BLaER1 treated with 17β-estradiol and CSF1 and Interleukin-3, amounts not matched to agents 10 nM and 100 nM (cell line): Measurements from ENCODE around the gene PAX3.

ENCODE experiments used
- H3K27ac ChIP-seq, 11 experiments: shearing (Covaris generic); formaldehyde crosslinking; 2 replicates each; pipeline ENCODE4 v1.8.1; 2022
- H3K27me3 ChIP-seq, 11 experiments: shearing (Covaris generic); formaldehyde crosslinking; 2 replicates each; pipeline ENCODE4 v1.8.1; 2022
- H3K36me3 ChIP-seq, 11 experiments: shearing (Covaris generic); formaldehyde crosslinking; 2 replicates each; pipeline ENCODE4 v1.8.1; 2022
- H3K4me1 ChIP-seq, 10 experiments: shearing (Covaris generic); formaldehyde crosslinking; 2 replicates each; pipeline ENCODE4 v1.8.1; 2022
- H3K4me2 ChIP-seq, 11 experiments: shearing (Covaris generic); formaldehyde crosslinking; 2 replicates each; pipeline ENCODE4 v1.8.1; 2022
- H3K4me3 ChIP-seq, 10 experiments: shearing (Covaris generic); formaldehyde crosslinking; 2 replicates each; pipeline ENCODE4 v1.8.1; 2022
- H3K9ac ChIP-seq, 11 experiments: shearing (Covaris generic); formaldehyde crosslinking; 2 replicates each; pipeline ENCODE4 v1.8.1; 2022
- H3K9me3 ChIP-seq, 11 experiments: shearing (Covaris generic); formaldehyde crosslinking; replicated peaks in 1 of 11; 2 replicates each; pipeline ENCODE4 v1.8.1; 2022
- H4K20me1 ChIP-seq, 11 experiments: shearing (Covaris generic); formaldehyde crosslinking; 2 replicates each; pipeline ENCODE4 v1.8.1; 2022
- Cebpa-rat ChIP-seq, 11 experiments: shearing (Covaris generic); IDR thresholded peaks; 2 replicates each; pipeline ENCODE4 v1.8.1; 2022

Gene PAX3

DNA sequence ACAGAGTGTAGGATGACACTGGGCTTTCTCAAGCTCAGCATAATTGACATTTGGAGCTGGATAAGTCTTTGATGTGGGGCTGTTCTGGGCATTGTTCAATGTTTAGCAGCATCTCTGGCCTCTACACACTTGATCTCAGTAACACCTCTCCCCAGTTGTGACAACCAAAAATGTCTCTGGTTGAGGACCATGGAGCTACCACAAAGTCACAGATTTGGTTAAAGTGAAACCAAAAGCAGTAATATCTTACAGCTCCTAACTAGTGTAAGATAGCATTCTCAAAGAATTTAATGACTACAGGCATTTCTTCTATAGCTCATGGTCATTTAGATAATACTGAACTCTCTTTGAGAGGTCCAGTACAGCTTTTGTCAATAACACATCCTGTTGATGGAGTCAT lies 23.4 kb upstream of the PAX3 start:
- Histone ChIP-seq H3K4me2 (peak overlapping the region in 8 of 11 experiments; percentile 30 to 99 (median 93); a peak in 17 of 22 replicates), H3K27me3 (peaks cover 0 to 19% (median 0%) of the 10 kb centered on the region in 11 experiments; a peak in 7 of 22 replicates), H3K27ac (peak overlapping the region in 2 of 11 experiments; percentile 0 to 96; a peak in 2 of 22 replicates), H3K9me3 (no peaks in the 10 kb centered on the region), H3K9ac (no peak overlapping the region), H3K4me1 (peaks cover 20 to 40% (median 30%) of the 10 kb centered on the region in 10 experiments), H3K36me3 (no peaks in the 10 kb centered on the region), H3K4me3 (no peak overlapping the region), H4K20me1 (peaks cover 0 to 5% (median 0%) of the 10 kb centered on the region in 11 experiments; a peak in 4 of 22 replicates)
- no peak for TF ChIP-seq Cebpa-rat (IDR thresholded peaks at IDR 0.05)

- Histone ChIP-seq H3K27ac (peak overlapping the region; percentile 45 to 96 (median 89); a peak in 21 of 22 replicates), H3K4me1 (peaks cover 34 to 54% (median 44%) of the 10 kb centered on the region in 10 experiments), H3K4me3 (peak overlapping the region; percentile 63 to 82 (median 76)), H3K9me3 (no peaks in the 10 kb centered on the region), H3K9ac (peak overlapping the region; percentile 65 to 95 (median 88); a peak in 21 of 22 replicates), H3K27me3 (peaks cover 0 to 19% (median 0%) of the 10 kb centered on the region in 11 experiments; a peak in 7 of 22 replicates), H3K4me2 (peak overlapping the region; percentile 90 to 99 (median 93)), H3K36me3 (no peaks in the 10 kb centered on the region), H4K20me1 (peaks cover 0 to 21% (median 0%) of the 10 kb centered on the region in 11 experiments; a peak in 5 of 22 replicates)
- TF ChIP-seq Cebpa-rat (IDR thresholded peaks at IDR 0.05), result no peak
Observed at GRCh38 chr2:222320436-222321395, 21.9 kb upstream of the PAX3 start.

GRCh38 chr2:222319586-222320435 lies 21.0 kb upstream of the PAX3 start:
- Histone ChIP-seq H3K4me2 (peak overlapping the region; percentile 90 to 99 (median 93)), H3K4me3 (peak overlapping the region; percentile 63 to 82 (median 76)), H4K20me1 (peaks cover 0 to 30% (median 4%) of the 10 kb centered on the region in 11 experiments; a peak in 5 of 22 replicates), H3K36me3 (no peaks in the 10 kb centered on the region), H3K27ac (peak overlapping the region; percentile 57 to 96 (median 89); a peak in 21 of 22 replicates), H3K27me3 (peaks cover 0 to 19% (median 5%) of the 10 kb centered on the region in 11 experiments; a peak in 7 of 22 replicates), H3K9me3 (no peaks in the 10 kb centered on the region), H3K9ac (peak overlapping the region; percentile 77 to 95 (median 88)), H3K4me1 (peaks cover 40 to 54% (median 45%) of the 10 kb centered on the region in 10 experiments)
- TF ChIP-seq Cebpa-rat (IDR thresholded peaks at IDR 0.05), result no peak

- Histone ChIP-seq H3K9me3 (no peaks in the 10 kb centered on the region), H3K36me3 (no peaks in the 10 kb centered on the region), H3K27me3 (peaks cover 0 to 22% (median 7%) of the 10 kb centered on the region in 11 experiments; a peak in 10 of 22 replicates), H3K4me2 (peak overlapping the region; percentile 90 to 99 (median 98)), H3K4me3 (peak overlapping the region; percentile 63 to 82 (median 76)), H3K9ac (peak overlapping the region; percentile 77 to 95 (median 88)), H4K20me1 (peaks cover 0 to 33% (median 4%) of the 10 kb centered on the region in 11 experiments; a peak in 5 of 22 replicates), H3K4me1 (peaks cover 40 to 54% (median 45%) of the 10 kb centered on the region in 10 experiments), H3K27ac (peak overlapping the region; percentile 57 to 96 (median 89); a peak in 21 of 22 replicates)
- no peak for TF ChIP-seq Cebpa-rat (IDR thresholded peaks at IDR 0.05)
Observed at GRCh38 chr2:222318712-222319585, 20.2 kb upstream of the PAX3 start.

DNA sequence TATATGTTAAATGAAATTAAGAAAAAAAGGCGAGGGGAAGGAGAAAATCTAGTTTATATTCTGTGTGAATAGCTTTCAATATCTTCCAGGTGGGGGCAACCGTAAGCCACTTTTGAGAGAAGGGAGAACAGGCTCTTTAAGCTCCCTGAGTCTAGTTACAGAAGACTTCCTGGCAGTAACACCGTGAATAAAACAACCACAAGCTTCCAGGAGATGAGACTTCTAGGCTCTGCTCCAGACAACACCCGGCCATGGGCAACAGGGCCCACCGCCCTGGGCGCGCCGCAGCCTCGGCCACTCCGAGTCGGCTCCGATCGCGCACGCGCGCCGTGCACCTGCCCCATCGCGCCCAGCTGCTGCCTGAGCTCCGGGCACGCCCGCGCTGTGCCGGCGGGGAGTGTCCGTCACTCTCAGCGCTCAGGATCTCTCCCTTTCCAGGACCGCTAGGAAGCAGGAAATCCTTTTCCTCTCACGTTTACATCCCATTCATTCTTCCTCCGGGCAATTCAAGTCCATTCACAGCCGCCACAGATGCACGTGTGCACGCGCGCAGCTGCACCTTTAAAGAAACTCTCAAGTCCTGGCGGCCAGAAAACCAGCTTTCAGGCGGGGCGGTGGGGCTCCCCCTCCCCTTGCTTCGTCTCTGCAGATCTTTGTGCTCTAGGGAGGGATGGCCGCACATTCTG lies 19.4 kb upstream of the PAX3 start:
- Histone ChIP-seq H3K36me3 (no peaks in the 10 kb centered on the region), H4K20me1 (peaks cover 0 to 33% (median 4%) of the 10 kb centered on the region in 11 experiments; a peak in 5 of 22 replicates), H3K9me3 (no peaks in the 10 kb centered on the region), H3K27me3 (peaks cover 6 to 30% (median 13%) of the 10 kb centered on the region in 11 experiments; a peak in 21 of 22 replicates), H3K4me3 (peak overlapping the region; percentile 63 to 82 (median 76)), H3K4me1 (peaks cover 40 to 54% (median 45%) of the 10 kb centered on the region in 10 experiments), H3K9ac (peak overlapping the region; percentile 64 to 95 (median 88); a peak in 21 of 22 replicates), H3K27ac (peak overlapping the region in 10 of 11 experiments; percentile 57 to 96 (median 90); a peak in 20 of 22 replicates), H3K4me2 (peak overlapping the region; percentile 90 to 99 (median 98))
- TF ChIP-seq Cebpa-rat (IDR thresholded peaks at IDR 0.05), result no peak

- Histone ChIP-seq H3K27me3 (peaks cover 32 to 48% (median 38%) of the 10 kb centered on the region in 11 experiments), H3K27ac (no peak overlapping the region), H3K9ac (no peak overlapping the region), H3K4me2 (peak overlapping the region; percentile 46 to 99 (median 93); a peak in 21 of 22 replicates), H3K4me3 (no peak overlapping the region), H3K4me1 (peaks cover 20 to 34% (median 25%) of the 10 kb centered on the region in 10 experiments), H4K20me1 (peaks cover 0 to 33% (median 4%) of the 10 kb centered on the region in 11 experiments; a peak in 7 of 22 replicates), H3K9me3 (peaks cover 15 to 24% (median 18%) of the 10 kb centered on the region in 11 experiments), H3K36me3 (no peaks in the 10 kb centered on the region)
- no peak for TF ChIP-seq Cebpa-rat (IDR thresholded peaks at IDR 0.05)
Observed at GRCh38 chr2:222315443-222316121, 16.8 kb upstream of the PAX3 start.

DNA sequence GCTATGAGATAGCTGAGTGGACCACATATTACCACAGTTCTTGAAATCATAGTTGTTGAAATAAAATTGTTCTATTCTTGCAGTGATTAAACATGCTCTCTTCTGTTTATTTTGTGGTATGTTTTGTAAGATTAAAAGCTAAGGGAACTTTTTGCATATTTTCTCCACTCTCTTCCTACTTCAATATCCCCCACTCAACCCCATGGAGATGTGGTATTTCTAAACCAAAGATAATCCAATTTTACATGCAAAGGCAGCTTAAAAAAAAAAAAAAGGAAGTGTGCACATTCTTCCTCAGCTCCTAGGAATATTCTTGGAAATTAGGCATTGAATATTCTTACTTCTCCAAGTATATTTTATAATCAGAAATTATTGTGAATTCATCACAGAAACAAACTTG lies 15.0 kb upstream of the PAX3 start:
- H3K27ac ChIP-seq, result no peak overlapping the region
- no peak for TF ChIP-seq Cebpa-rat (IDR thresholded peaks at IDR 0.05)
- peaks cover 16 to 28% (median 23%) of the 10 kb centered on the region in 10 experiments for H3K4me1 ChIP-seq
- peaks cover 15 to 25% (median 18%) of the 10 kb centered on the region in 11 experiments for H3K9me3 ChIP-seq
- no peak overlapping the region for H3K4me2 ChIP-seq
- no peak overlapping the region for H3K4me3 ChIP-seq
- H3K27me3 ChIP-seq, result peaks cover 50 to 61% (median 54%) of the 10 kb centered on the region in 11 experiments
- no peak overlapping the region for H3K9ac ChIP-seq
- H4K20me1 ChIP-seq, result peaks cover 0 to 33% (median 4%) of the 10 kb centered on the region in 11 experiments; a peak in 7 of 22 replicates
- H3K36me3 ChIP-seq, result no peaks in the 10 kb centered on the region
